Stimulated activated CD4-positive, alpha-beta T cell treated with anti-CD3 and anti-CD28 coated beads, TNF-alpha, amount 100 ng/mL, for 1 hour (primary cell): ENCODE results near the gene HSDL1.

Source experiments
- DNase-seq, 3 donors: peaks; one replicate each; pipeline ENCODE4 v3.0.0-alpha.2; 2020; ENCODE audit warnings: low read depth in 3 of 3, low spot score in 1 of 3

Gene HSDL1

GRCh38 chr16:84176192-84177053 lies 31.4 kb upstream of the HSDL1 start:
- DNase-seq = no peak

- peak in 1 of 3 donors; percentile 57 for DNase-seq
These were observed 30.5 kb upstream of the HSDL1 start for GRCh38 chr16:84175350-84176081.

GRCh38 chr16:84174396-84174795 lies 29.4 kb upstream of the HSDL1 start:
- DNase-seq = no peak

GRCh38 chr16:84169765-84170310 lies 24.9 kb upstream of the HSDL1 start:
- no peak for DNase-seq

- no peak for DNase-seq
These were observed 22.1 kb upstream of the HSDL1 start for GRCh38 chr16:84166796-84167695.

GRCh38 chr16:84165746-84166145 lies 20.8 kb upstream of the HSDL1 start:
- DNase-seq = no peak

- no peak for DNase-seq
These were observed 16.8 kb upstream of the HSDL1 start for GRCh38 chr16:84161801-84162200.

GRCh38 chr16:84161037-84161436 lies 16.1 kb upstream of the HSDL1 start:
- DNase-seq = no peak

GRCh38 chr16:84159800-84160199 lies 14.8 kb upstream of the HSDL1 start:
- no peak for DNase-seq

- DNase-seq = no peak
These were observed 14.0 kb upstream of the HSDL1 start for GRCh38 chr16:84159007-84159406.

GRCh38 chr16:84156342-84156784 lies 11.4 kb upstream of the HSDL1 start:
- DNase-seq = no peak

- DNase-seq = no peak
These were observed 10.8 kb upstream of the HSDL1 start for GRCh38 chr16:84155771-84156170.

GRCh38 chr16:84155226-84155625 lies 10.2 kb upstream of the HSDL1 start:
- no peak for DNase-seq

- no peak for DNase-seq
These were observed 8.8 kb upstream of the HSDL1 start for GRCh38 chr16:84153660-84154214.

GRCh38 chr16:84150926-84151325 lies 5.9 kb upstream of the HSDL1 start:
- DNase-seq = no peak

GRCh38 chr16:84144209-84144858 lies 643 bp downstream of the HSDL1 start:
- peak in 1 of 3 donors; percentile 24 for DNase-seq

- no peak for DNase-seq
These were observed 1.2 kb downstream of the HSDL1 start for GRCh38 chr16:84143784-84144199.

- DNase-seq = no peak
These were observed 1.9 kb downstream of the HSDL1 start for GRCh38 chr16:84143081-84143480.

- DNase-seq = no peak
These were observed 3.8 kb downstream of the HSDL1 start for GRCh38 chr16:84141143-84141670.
